Activated T-helper 1 cell treated with anti-CD3 and anti-CD28 coated beads, Interleukin-12 subunit alpha, Interleukin-12 subunit beta, Interleukin-2, Interleukin-4 antibody, amounts not matched to agents 30 ng/mL and 10 ng/mL and 1 ng/mL, durations not matched to agents 14 hours and 24 hours and 36 hours (primary cell): ENCODE data around the gene XAGE3. TPM values are rescaled to one million over a fixed set of nuclear protein-coding genes. Genes with fewer than 3 reads are reported as not detected.
"Not testable (repeated sequence)": the region's sequence is repeated elsewhere in the genome, so short reads cannot be mapped to it uniquely, and the experiment has no call there.

Experiments used
- DNase-seq: peaks from one replicate; pipeline ENCODE4 v3.0.0; 2021; ENCODE audit warnings: low spot score
- H3K27ac Mint-ChIP-seq: one replicate; pipeline ENCODE4 v1.8.0; 2021; ENCODE audit warnings: mild to moderate bottlenecking, mixed read lengths
- H3K27me3 Mint-ChIP-seq: one replicate; pipeline ENCODE4 v1.8.0; 2022; ENCODE audit warnings: mild to moderate bottlenecking, moderate library complexity, mixed read lengths; ENCODE audit not compliant: insufficient read depth
- H3K36me3 Mint-ChIP-seq: one replicate; pipeline ENCODE4 v1.8.0; 2021; ENCODE audit warnings: low read depth, mixed read lengths
- H3K4me1 Mint-ChIP-seq: one replicate; pipeline ENCODE4 v1.8.0; 2021; ENCODE audit warnings: low read depth, mixed read lengths
- H3K4me3 Mint-ChIP-seq: one replicate; pipeline ENCODE4 v1.8.0; 2021; ENCODE audit warnings: mild to moderate bottlenecking, moderate library complexity, mixed read lengths
- H3K9me3 Mint-ChIP-seq: one replicate; pipeline ENCODE4 v1.8.0; 2021; ENCODE audit warnings: mixed read lengths
- intact Hi-C: fragments of 100-400 bp; cut with micrococcal nuclease; formaldehyde crosslinking; loops from one replicate; pipeline ENCODE4 v1.15.1; 2024
- total RNA-seq: library from RNA; stranded (reverse); gene quantifications from 2 replicates; pipeline ENCODE4 v1.2.3, GENCODE V29; 2022

Gene XAGE3
- total RNA-seq, 1 donor from 2014 or later = not detected

GRCh38 chrX:52875436-52875835 lies 7.6 kb upstream of the XAGE3 start:
- H3K4me3 Mint-ChIP-seq, DNase-seq, intact Hi-C loops, H3K27me3 Mint-ChIP-seq, H3K4me1 Mint-ChIP-seq, H3K27ac Mint-ChIP-seq, H3K9me3 Mint-ChIP-seq, H3K36me3 Mint-ChIP-seq: not testable (repeated sequence)

- Mint-ChIP-seq H3K4me1 (no peaks in the 10 kb centered on the region), H3K27ac (no peak overlapping the region), H3K27me3 (peaks cover 5% of the 10 kb centered on the region), H3K9me3 (no peaks in the 10 kb centered on the region), H3K4me3 (no peak overlapping the region), H3K36me3 (no peaks in the 10 kb centered on the region)
- no peak for DNase-seq
- intact Hi-C loops = no loop called here
Observed at GRCh38 chrX:52874661-52875060, 6.8 kb upstream of the XAGE3 start.

- intact Hi-C loops, H3K9me3 Mint-ChIP-seq, H3K4me3 Mint-ChIP-seq, DNase-seq, H3K27me3 Mint-ChIP-seq, H3K27ac Mint-ChIP-seq, H3K36me3 Mint-ChIP-seq, H3K4me1 Mint-ChIP-seq: not testable (repeated sequence)
Observed at GRCh38 chrX:52873825-52874224, 5.9 kb upstream of the XAGE3 start.

GRCh38 chrX:52870046-52870445 lies 2.2 kb upstream of the XAGE3 start:
- Mint-ChIP-seq H3K9me3 (no peaks in the 10 kb centered on the region), H3K36me3 (no peaks in the 10 kb centered on the region), H3K4me3 (no peak overlapping the region), H3K27me3 (peaks cover 7% of the 10 kb centered on the region), H3K4me1 (no peaks in the 10 kb centered on the region), H3K27ac (no peak overlapping the region)
- DNase-seq = no peak
- intact Hi-C loops = no loop called here

- Mint-ChIP-seq H3K4me1 (no peaks in the 10 kb centered on the region), H3K9me3 (no peaks in the 10 kb centered on the region), H3K27me3 (peaks cover 8% of the 10 kb centered on the region), H3K27ac (no peak overlapping the region), H3K36me3 (no peaks in the 10 kb centered on the region), H3K4me3 (no peak overlapping the region)
- no peak for DNase-seq
- intact Hi-C loops = no loop called here
Observed at GRCh38 chrX:52865343-52865998, 2.4 kb downstream of the XAGE3 start.

- H3K27ac Mint-ChIP-seq, H3K9me3 Mint-ChIP-seq, DNase-seq, H3K36me3 Mint-ChIP-seq, H3K4me1 Mint-ChIP-seq, intact Hi-C loops, H3K4me3 Mint-ChIP-seq, H3K27me3 Mint-ChIP-seq: not testable (repeated sequence)
Observed at GRCh38 chrX:52856991-52857525, 10.8 kb downstream of the XAGE3 start.

- Mint-ChIP-seq H3K36me3 (no peaks in the 10 kb centered on the region), H3K27ac (no peak overlapping the region), H3K4me1 (no peaks in the 10 kb centered on the region), H3K27me3 (peaks cover 2% of the 10 kb centered on the region), H3K9me3 (no peaks in the 10 kb centered on the region), H3K4me3 (no peak overlapping the region)
- no peak for DNase-seq
- intact Hi-C loops = no loop called here
Observed at GRCh38 chrX:52852110-52852860, 15.6 kb downstream of the XAGE3 start.

- H3K4me3 Mint-ChIP-seq, H3K4me1 Mint-ChIP-seq, H3K27ac Mint-ChIP-seq, intact Hi-C loops, H3K27me3 Mint-ChIP-seq, H3K36me3 Mint-ChIP-seq, DNase-seq, H3K9me3 Mint-ChIP-seq: not testable (repeated sequence)
Observed at GRCh38 chrX:52843619-52844018, 24.3 kb downstream of the XAGE3 start.

GRCh38 chrX:52839137-52839536 lies 28.7 kb downstream of the XAGE3 start:
- no peaks in the 10 kb centered on the region for H3K36me3 Mint-ChIP-seq
- intact Hi-C loops = no loop called here

GRCh38 chrX:52830551-52830950 lies 37.3 kb downstream of the XAGE3 start:
- Mint-ChIP-seq H3K27ac (no peak overlapping the region), H3K4me3 (no peak overlapping the region), H3K36me3 (no peaks in the 10 kb centered on the region), H3K4me1 (no peaks in the 10 kb centered on the region), H3K9me3 (no peaks in the 10 kb centered on the region), H3K27me3 (no peaks in the 10 kb centered on the region)
- intact Hi-C loops = no loop called here
- no peak for DNase-seq

More at GRCh38 chrX:52839137-52839536, 28.7 kb downstream of the XAGE3 start:
- no peaks in the 10 kb centered on the region for H3K4me1 Mint-ChIP-seq
- H3K9me3 Mint-ChIP-seq = no peaks in the 10 kb centered on the region
- H3K27me3 Mint-ChIP-seq = no peaks in the 10 kb centered on the region
- H3K4me3 Mint-ChIP-seq = no peak overlapping the region
- no peak for DNase-seq
- no peak overlapping the region for H3K27ac Mint-ChIP-seq

GRCh38 chrX:52824608-52825007 lies 43.3 kb downstream of the XAGE3 start:
- Mint-ChIP-seq H3K27ac (no peak overlapping the region), H3K4me1 (no peaks in the 10 kb centered on the region), H3K27me3 (no peaks in the 10 kb centered on the region), H3K9me3 (no peaks in the 10 kb centered on the region), H3K4me3 (no peak overlapping the region), H3K36me3 (no peaks in the 10 kb centered on the region)
- DNase-seq = no peak
- intact Hi-C loops = no loop called here

- Mint-ChIP-seq H3K4me1 (no peaks in the 10 kb centered on the region), H3K36me3 (no peaks in the 10 kb centered on the region), H3K27me3 (no peaks in the 10 kb centered on the region), H3K27ac (no peak overlapping the region), H3K9me3 (no peaks in the 10 kb centered on the region), H3K4me3 (no peak overlapping the region)
- DNase-seq = no peak
- intact Hi-C loops = no loop called here
Observed at GRCh38 chrX:52821079-52821760, 46.7 kb downstream of the XAGE3 start.

- Mint-ChIP-seq H3K36me3 (no peaks in the 10 kb centered on the region), H3K27ac (no peak overlapping the region), H3K4me3 (no peak overlapping the region), H3K4me1 (no peaks in the 10 kb centered on the region), H3K27me3 (no peaks in the 10 kb centered on the region), H3K9me3 (no peaks in the 10 kb centered on the region)
- intact Hi-C loops = no loop called here
- DNase-seq = no peak
Observed at GRCh38 chrX:52819788-52820187, 48.1 kb downstream of the XAGE3 start.
